K562 (cell line): ENCODE data around the gene FNDC1. TPM values are rescaled to one million over a fixed set of nuclear protein-coding genes. Genes with fewer than 3 reads are reported as not detected.

Experiments used
- CHD2 ChIP-seq: IDR thresholded peaks from 2 replicates; pipeline ENCODE4 v1.6.1; 2011; ENCODE audit warnings: low read depth, low read length
- CXXC5 ChIP-seq: fragments of 250-450 bp; sonication (Bioruptor Pico); IDR thresholded peaks from 2 replicates; pipeline ENCODE4 v1.8.0; 2022; ENCODE audit warnings: inconsistent platforms, mild to moderate bottlenecking, moderate library complexity
- PML ChIP-seq: IDR thresholded peaks from 2 replicates; pipeline ENCODE4 v1.6.1; 2012; ENCODE audit warnings: low read length, inconsistent platforms
- RCOR1 ChIP-seq, 2 experiments: IDR thresholded peaks; 2 replicates each; pipeline ENCODE4 v1.6.1; 2012; ENCODE audit warnings: low read depth in 2 of 2, low read length in 2 of 2, borderline replicate concordance in 1 of 2, improper control_type of control experiment in 1 of 2
- ZNF12 ChIP-seq: sonication (generic); formaldehyde crosslinking; IDR thresholded peaks from 2 replicates; pipeline ENCODE4 v1.4.0; 2020; ENCODE audit warnings: mild to moderate bottlenecking, missing genetic modification reagents
- polyA plus RNA-seq, 8 experiments: library from polyadenylated mRNA; depleted of rRNA in 4 of 8; stranded (reverse) in 5 of 8; unstranded in 3 of 8; fragments of >200 nt; fragmentation: Nextera tagmentation in 2 of 8; fragmentation: Illumina TruSeq in 1 of 8; extraction: Ambion mirVana in 2 of 8; extraction: Trizol in 1 of 8; gene quantifications; 2 replicates each; pipeline versions ENCODE4 v1.2.1 to v1.2.3, GENCODE V29; 2011 to 2014; ENCODE audit warnings: inconsistent platforms in 1 of 8, missing spikeins in 1 of 8
- total RNA-seq, 7 experiments: library from RNA; depleted of rRNA in 6 of 7; stranded (reverse); fragments of >200 nt in 6 of 7; fragmentation: Illumina TruSeq in 2 of 7; extraction: Trizol in 2 of 7; gene quantifications; 2 replicates each; pipeline versions ENCODE4 v1.2.1 to v1.2.3, GENCODE V29; 2011 to 2021; ENCODE audit warnings: low replicate concordance in 1 of 7
- TF ChIP-seq, protein P1 (sequence below): fragments of 250-450 bp; sonication (Bioruptor Pico); IDR thresholded peaks from 2 replicates; pipeline ENCODE4 v1.9.0; 2021; ENCODE audit warnings: mild to moderate bottlenecking, inconsistent platforms
- TF ChIP-seq, protein P2 (sequence below): IDR thresholded peaks from 3 replicates; pipeline ENCODE4 v1.6.1; 2011; ENCODE audit warnings: borderline replicate concordance, mild to moderate bottlenecking, moderate library complexity; ENCODE audit not compliant: insufficient read length; ENCODE audit errors: extremely low read depth

Gene FNDC1
- total and polyA plus RNA-seq, 9 of the 15 experiments (the other 6 are each of a cell fraction or from before 2014, with no cell fraction given): not detected

DNA sequence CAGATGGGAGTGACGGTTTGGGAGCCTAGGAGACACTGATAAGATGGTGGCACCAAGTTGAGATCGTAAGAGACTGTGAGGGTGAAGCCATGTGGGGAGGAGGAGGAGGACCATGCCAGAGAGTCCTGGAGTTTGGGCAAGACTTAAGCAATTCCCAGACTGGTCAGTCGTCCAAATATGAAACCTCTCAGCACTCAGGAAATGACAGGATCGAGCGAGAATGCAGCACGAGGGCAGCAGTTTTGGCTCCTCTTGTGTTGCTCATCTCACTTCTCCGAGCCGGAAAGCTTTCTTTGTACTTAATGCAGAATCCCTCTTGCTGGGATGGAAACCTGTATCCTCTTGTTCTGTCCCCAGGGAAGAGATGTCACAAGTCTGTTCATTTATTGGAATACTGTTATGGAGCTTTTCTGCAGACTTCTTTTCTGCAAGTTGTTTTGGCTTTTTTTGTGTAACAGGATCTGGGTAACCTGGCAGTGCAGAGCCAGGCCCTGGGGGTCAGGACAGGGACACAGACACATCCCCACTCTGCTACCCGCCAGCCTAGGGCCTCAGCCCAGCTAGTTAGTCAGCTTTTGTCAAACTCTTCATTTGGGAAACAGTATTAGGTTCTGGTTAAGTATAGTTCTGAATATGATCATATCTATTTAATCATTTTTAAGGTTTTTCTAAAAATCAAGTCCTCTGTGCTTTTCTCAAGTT, 34.3 kb downstream of the FNDC1 start (continued):
- TF ChIP-seq CXXC5 (CRISPR knock-in tag): no peak
- no peak for TF ChIP-seq PML
- no peak for TF ChIP-seq CHD2
- TF ChIP-seq, protein P1, sequence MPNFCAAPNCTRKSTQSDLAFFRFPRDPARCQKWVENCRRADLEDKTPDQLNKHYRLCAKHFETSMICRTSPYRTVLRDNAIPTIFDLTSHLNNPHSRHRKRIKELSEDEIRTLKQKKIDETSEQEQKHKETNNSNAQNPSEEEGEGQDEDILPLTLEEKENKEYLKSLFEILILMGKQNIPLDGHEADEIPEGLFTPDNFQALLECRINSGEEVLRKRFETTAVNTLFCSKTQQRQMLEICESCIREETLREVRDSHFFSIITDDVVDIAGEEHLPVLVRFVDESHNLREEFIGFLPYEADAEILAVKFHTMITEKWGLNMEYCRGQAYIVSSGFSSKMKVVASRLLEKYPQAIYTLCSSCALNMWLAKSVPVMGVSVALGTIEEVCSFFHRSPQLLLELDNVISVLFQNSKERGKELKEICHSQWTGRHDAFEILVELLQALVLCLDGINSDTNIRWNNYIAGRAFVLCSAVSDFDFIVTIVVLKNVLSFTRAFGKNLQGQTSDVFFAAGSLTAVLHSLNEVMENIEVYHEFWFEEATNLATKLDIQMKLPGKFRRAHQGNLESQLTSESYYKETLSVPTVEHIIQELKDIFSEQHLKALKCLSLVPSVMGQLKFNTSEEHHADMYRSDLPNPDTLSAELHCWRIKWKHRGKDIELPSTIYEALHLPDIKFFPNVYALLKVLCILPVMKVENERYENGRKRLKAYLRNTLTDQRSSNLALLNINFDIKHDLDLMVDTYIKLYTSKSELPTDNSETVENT (CRISPR knock-in tag): no peak
- TF ChIP-seq ZNF12 (CRISPR knock-in tag): no peak
- TF ChIP-seq, protein P2, sequence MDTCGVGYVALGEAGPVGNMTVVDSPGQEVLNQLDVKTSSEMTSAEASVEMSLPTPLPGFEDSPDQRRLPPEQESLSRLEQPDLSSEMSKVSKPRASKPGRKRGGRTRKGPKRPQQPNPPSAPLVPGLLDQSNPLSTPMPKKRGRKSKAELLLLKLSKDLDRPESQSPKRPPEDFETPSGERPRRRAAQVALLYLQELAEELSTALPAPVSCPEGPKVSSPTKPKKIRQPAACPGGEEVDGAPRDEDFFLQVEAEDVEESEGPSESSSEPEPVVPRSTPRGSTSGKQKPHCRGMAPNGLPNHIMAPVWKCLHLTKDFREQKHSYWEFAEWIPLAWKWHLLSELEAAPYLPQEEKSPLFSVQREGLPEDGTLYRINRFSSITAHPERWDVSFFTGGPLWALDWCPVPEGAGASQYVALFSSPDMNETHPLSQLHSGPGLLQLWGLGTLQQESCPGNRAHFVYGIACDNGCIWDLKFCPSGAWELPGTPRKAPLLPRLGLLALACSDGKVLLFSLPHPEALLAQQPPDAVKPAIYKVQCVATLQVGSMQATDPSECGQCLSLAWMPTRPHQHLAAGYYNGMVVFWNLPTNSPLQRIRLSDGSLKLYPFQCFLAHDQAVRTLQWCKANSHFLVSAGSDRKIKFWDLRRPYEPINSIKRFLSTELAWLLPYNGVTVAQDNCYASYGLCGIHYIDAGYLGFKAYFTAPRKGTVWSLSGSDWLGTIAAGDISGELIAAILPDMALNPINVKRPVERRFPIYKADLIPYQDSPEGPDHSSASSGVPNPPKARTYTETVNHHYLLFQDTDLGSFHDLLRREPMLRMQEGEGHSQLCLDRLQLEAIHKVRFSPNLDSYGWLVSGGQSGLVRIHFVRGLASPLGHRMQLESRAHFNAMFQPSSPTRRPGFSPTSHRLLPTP: no peak
- TF ChIP-seq RCOR1 (IDR thresholded peaks at IDR 0.05; ENCODE audit: borderline replicate concordance in 1 of 2, low read depth in 2 of 2, low read length in 2 of 2): no peak
